Measurements from ENCODE around the gene S100A11. TPM values are rescaled to one million over a fixed set of nuclear protein-coding genes. Genes with fewer than 3 reads are reported as not detected.

Gene S100A11
- total RNA-seq, 1 experiment from 2014 or later = 302 TPM

GRCh38 chr1:152039886-152040285, 3.1 kb upstream of the S100A11 start:
- H3K36me3 Mint-ChIP-seq (ENCODE audit: insufficient read depth in 1 of 3, low read depth in 3 of 3) = no peaks in the 10 kb centered on the region
- H3K27me3 Mint-ChIP-seq (ENCODE audit: low read depth) = no peaks in the 10 kb centered on the region; the same call in none of the 2 replicates

More at GRCh38 chr1:152039886-152040285, 3.1 kb upstream of the S100A11 start:
- Histone ChIP-seq H4K20me1 (ENCODE audit: control insufficient read depth, insufficient read depth, insufficient read length) (no peaks in the 10 kb centered on the region), H3K9me3 (ENCODE audit: control insufficient read depth, low read depth, low read length) (no peaks in the 10 kb centered on the region), H4K5ac (ENCODE audit: insufficient read length, low read depth, low read length) (no peak overlapping the region), H4K8ac (replicated peaks; ENCODE audit: insufficient read length, low read depth, low read length) (no peak overlapping the region), H3T11ph (ENCODE audit: low read length) (no peak overlapping the region), H3K23me2 (ENCODE audit: insufficient read length, low read depth, low read length, poor library complexity, severe bottlenecking) (peaks cover 12% of the 10 kb centered on the region), H3K4me2 (ENCODE audit: insufficient read depth, insufficient read length, low read length) (no peak overlapping the region), H3K18ac (ENCODE audit: insufficient read length, low read depth, low read length) (no peak overlapping the region), H2BK12ac (ENCODE audit: insufficient read length, low read depth, low read length) (no peak overlapping the region), H3K27me3 (ENCODE audit: insufficient read depth, low read length) (no peaks in the 10 kb centered on the region), H2AK5ac (ENCODE audit: insufficient read length, low read length) (no peak overlapping the region), H3K23ac (ENCODE audit: insufficient read length, low read depth, low read length) (no peak overlapping the region), H3K9ac (ENCODE audit: extremely low read depth, insufficient read length, low read length) (no peak overlapping the region), H3K4ac (ENCODE audit: low read depth, low read length) (no peak overlapping the region), H2BK20ac (ENCODE audit: low read depth, low read length, poor library complexity, severe bottlenecking) (no peak overlapping the region), H3K4me1 (ENCODE audit: insufficient read depth, low read length) (peaks cover 7% of the 10 kb centered on the region; the same call in 1 of the 2 replicates), H3K14ac (ENCODE audit: insufficient read depth, low read length) (no peak overlapping the region), H3K27ac (ENCODE audit: insufficient read length, low read depth, low read length) (no peak overlapping the region), H2AFZ (ENCODE audit: low read length) (no peak overlapping the region), H2BK5ac (ENCODE audit: insufficient read length, low read length) (no peak overlapping the region), H4K91ac (ENCODE audit: insufficient read length, low read depth, low read length) (no peak overlapping the region), H2BK15ac (ENCODE audit: low read depth, low read length) (no peak overlapping the region), H3K79me1 (ENCODE audit: insufficient read depth, low read depth, low read length, poor library complexity, severe bottlenecking) (no peaks in the 10 kb centered on the region), H3K56ac (ENCODE audit: insufficient read length, low read depth, low read length) (no peak overlapping the region), H3K79me2 (ENCODE audit: insufficient read depth, low read length) (no peaks in the 10 kb centered on the region), H2BK120ac (ENCODE audit: low read depth, low read length, poor library complexity, severe bottlenecking) (no peak overlapping the region)
- Mint-ChIP-seq H3K27ac (no peak overlapping the region), H3K4me3 (no peak overlapping the region), H3K9me3 (no peaks in the 10 kb centered on the region), H3K4me1 (peaks cover 29 to 46% of the 10 kb centered on the region in 2 experiments)
- TF ChIP-seq CTCF (conservative IDR thresholded peaks at IDR 0.05) = no peak
- DNase-seq = no peak
- no CpG with 5 or more reads among the region's 1 CpG for WGBS (ENCODE audit: extremely low coverage, insufficient read length, low lambda C conversion rate)
